Measurements from ENCODE around the gene ADAM12.
"Not testable (repeated sequence)": the region's sequence is repeated elsewhere in the genome, so short reads cannot be mapped to it uniquely, and the experiment has no call there.

Gene ADAM12

DNA sequence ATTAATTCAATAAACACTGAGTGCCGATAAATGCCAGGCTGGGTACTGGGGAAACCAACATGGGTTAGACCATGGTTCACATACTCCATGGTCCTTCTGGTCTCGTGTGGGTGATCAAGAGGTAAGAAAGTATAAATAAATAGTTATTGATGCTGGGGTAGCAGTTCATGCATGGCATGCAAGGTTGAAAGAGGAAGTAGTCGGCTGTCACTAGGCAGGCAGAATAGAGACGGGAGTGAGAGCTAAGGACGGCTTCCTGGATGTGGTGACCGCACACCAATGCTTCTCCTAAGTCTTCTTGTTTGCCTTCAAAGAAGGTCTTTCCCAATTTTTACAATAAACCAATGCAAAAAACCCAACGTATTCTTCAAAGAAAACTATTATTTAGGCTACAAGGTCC, 208.6 kb downstream of the ADAM12 start:
- POLR2A ChIA-PET = no interaction called here
- TF ChIP-seq, protein P1, sequence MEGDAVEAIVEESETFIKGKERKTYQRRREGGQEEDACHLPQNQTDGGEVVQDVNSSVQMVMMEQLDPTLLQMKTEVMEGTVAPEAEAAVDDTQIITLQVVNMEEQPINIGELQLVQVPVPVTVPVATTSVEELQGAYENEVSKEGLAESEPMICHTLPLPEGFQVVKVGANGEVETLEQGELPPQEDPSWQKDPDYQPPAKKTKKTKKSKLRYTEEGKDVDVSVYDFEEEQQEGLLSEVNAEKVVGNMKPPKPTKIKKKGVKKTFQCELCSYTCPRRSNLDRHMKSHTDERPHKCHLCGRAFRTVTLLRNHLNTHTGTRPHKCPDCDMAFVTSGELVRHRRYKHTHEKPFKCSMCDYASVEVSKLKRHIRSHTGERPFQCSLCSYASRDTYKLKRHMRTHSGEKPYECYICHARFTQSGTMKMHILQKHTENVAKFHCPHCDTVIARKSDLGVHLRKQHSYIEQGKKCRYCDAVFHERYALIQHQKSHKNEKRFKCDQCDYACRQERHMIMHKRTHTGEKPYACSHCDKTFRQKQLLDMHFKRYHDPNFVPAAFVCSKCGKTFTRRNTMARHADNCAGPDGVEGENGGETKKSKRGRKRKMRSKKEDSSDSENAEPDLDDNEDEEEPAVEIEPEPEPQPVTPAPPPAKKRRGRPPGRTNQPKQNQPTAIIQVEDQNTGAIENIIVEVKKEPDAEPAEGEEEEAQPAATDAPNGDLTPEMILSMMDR (IDR thresholded peaks at IDR 0.05; ENCODE audit: insufficient read depth, low read length, missing control alignments) = no peak
- CTCF ChIA-PET = no interaction called here
- no peak for DNase-seq (ENCODE audit: low read depth, low spot score)
- no peak overlapping the region for H3K4me3 ChIP-seq (ENCODE audit: low read depth, low read length)

DNA sequence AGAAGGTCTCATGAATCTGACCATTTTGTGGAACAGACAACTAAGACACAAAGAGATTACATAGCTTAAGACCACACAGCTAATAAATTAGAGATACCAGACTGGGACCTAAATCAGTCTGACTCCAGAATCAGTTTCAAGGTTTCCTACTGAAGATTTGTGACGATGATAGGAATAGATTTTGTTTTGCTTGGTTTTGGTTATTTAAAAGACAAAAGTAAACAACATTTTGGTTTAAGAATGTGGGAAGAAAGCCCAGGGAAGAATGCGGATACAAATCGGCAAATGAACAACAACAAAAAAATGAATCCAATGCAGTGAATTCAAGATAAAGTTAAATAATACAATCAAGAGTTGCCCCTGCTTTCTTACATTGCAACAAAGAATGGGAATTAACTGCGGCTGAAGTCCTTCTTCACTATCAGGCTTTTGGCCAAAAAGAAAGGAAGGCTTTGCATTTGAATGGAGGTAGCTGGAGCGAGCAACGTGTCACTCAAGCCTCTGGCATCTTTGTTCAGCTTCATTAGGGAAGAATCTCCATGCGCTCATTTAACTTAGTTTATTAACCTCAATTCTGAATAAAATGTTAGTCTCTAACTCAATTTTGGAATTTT, 210.8 kb downstream of the ADAM12 start:
- TF ChIP-seq, protein P1 (IDR thresholded peaks at IDR 0.05; ENCODE audit: insufficient read depth, low read length, missing control alignments) = no peak
- DNase-seq (ENCODE audit: low read depth, low spot score) = no peak
- ChIA-PET POLR2A (no interaction called here), CTCF (interaction anchor here (1.9 kb wide), 1 partner anchor 326 kb away, joined by 4 read pairs; no protein-coding TSS in a partner anchor)
- H3K4me3 ChIP-seq (ENCODE audit: low read depth, low read length) = no peak overlapping the region

GRCh38 chr10:126175641-126176262, 212.5 kb downstream of the ADAM12 start:
- ChIA-PET POLR2A (interaction anchor here (0.7 kb wide), 1 partner anchor 33 kb away, joined by 3 read pairs; no protein-coding TSS in a partner anchor), CTCF (interaction anchor here (1.9 kb wide), 1 partner anchor 328 kb away, joined by 4 read pairs; no protein-coding TSS in a partner anchor)
- no peak overlapping the region for H3K4me3 ChIP-seq (ENCODE audit: low read depth, low read length)
- TF ChIP-seq, protein P1 (IDR thresholded peaks at IDR 0.05; ENCODE audit: insufficient read depth, low read length, missing control alignments) = no peak
- DNase-seq (ENCODE audit: low read depth, low spot score) = no peak

DNA sequence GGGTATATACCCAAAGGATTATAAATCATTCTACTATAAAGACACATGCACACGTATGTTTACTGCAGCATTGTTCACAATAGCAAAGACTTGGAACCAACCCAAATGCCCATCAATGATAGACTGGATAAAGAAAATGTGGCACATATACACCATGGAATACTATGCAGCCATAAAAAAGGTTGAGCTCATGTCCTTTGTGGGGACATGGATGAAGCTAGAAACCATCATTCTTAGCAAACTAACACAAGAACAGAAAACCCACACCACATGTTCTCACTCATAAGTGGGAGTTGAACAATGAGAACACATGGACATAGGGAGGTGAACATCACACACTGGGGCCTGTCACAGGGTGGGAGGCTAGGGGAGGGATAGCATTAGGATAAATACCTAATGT, 215.5 kb downstream of the ADAM12 start:
- DNase-seq (ENCODE audit: low read depth, low spot score); POLR2A ChIA-PET; H3K4me3 ChIP-seq (ENCODE audit: low read depth, low read length): not testable (repeated sequence)
- CTCF ChIA-PET = interaction anchor here (1.3 kb wide), 1 partner anchor 8 kb away, joined by 3 read pairs; no protein-coding TSS in a partner anchor

DNA sequence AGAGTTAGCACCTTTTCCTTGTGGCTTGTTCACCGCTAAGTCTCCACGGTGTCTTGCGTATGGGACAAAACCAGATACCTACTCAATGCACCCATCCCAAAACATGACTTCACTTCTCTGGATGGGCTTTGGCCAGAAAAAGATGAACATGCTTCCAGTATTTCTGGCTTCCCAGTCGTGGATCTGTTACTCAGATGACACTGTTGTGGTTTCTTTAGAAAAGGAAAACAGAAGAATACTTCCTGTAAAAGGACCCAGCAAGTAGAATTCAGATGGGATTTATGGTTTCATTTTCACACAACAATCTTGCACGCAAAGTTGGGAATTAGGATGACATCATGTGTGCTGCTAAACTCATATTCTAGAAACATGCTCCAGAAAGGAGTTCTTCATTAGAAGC, 216.7 kb downstream of the ADAM12 start:
- peak overlapping the region; percentile 23 for H3K4me3 ChIP-seq (ENCODE audit: low read depth, low read length)
- CTCF ChIA-PET = interaction anchor here (1.3 kb wide), 1 partner anchor 9 kb away, joined by 3 read pairs; no protein-coding TSS in a partner anchor
- POLR2A ChIA-PET = interaction anchor here (0.7 to 1.2 kb wide), 3 partner anchors 72 to 89 kb away, joined by 3 to 4 read pairs (median 4); no protein-coding TSS in a partner anchor
- peak; percentile 96 for DNase-seq (ENCODE audit: low read depth, low spot score)
- TF ChIP-seq, protein P1 (IDR thresholded peaks at IDR 0.05; ENCODE audit: insufficient read depth, low read length, missing control alignments) = no peak

DNA sequence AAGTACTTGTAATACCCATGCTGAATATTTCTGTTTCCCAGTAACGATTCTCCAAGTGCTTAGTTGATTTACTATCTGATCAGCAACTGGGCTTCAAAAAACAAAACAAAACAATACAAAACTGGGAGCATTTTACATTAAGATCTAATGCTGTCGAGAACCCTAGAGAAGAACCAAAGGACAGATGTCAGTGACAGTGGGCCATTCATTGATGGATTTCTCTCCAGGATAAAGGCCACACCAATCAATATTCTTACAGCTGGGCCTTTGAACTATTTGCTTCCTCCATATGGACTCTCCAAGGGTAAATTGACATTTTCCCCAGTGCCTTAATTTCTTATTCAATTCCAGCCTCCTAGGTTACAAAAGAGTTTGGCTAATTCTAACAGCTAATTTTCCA, 217.5 kb downstream of the ADAM12 start:
- TF ChIP-seq, protein P1 (IDR thresholded peaks at IDR 0.05; ENCODE audit: insufficient read depth, low read length, missing control alignments) = no peak
- DNase-seq (ENCODE audit: low read depth, low spot score) = no peak
- no peak overlapping the region for H3K4me3 ChIP-seq (ENCODE audit: low read depth, low read length)
- POLR2A ChIA-PET = interaction anchor here (0.7 to 1.1 kb wide), 2 partner anchors 90 kb away, joined by 3 read pairs; no protein-coding TSS in a partner anchor
- CTCF ChIA-PET = no interaction called here

Data from AG04449 (cell line).